Neural cell (in vitro differentiated cells): ENCODE data around the gene CEACAM3. TPM values are rescaled to one million over a fixed set of nuclear protein-coding genes. Genes with fewer than 3 reads are reported as not detected.
"Not testable (repeated sequence)": the region's sequence is repeated elsewhere in the genome, so short reads cannot be mapped to it uniquely, and the experiment has no call there.

Experiments used
- H2AFZ ChIP-seq: fragments of 200-600, 300-800 bp; sonication (generic), shearing (Covaris generic); 2 replicates; pipeline ENCODE4 v1.6.0; 2014; ENCODE audit warnings: low read depth, mild to moderate bottlenecking, antibody characterized with exemption, low read length, moderate library complexity
- H3F3A ChIP-seq: fragments of 200-600 bp; shearing (Covaris generic); 2 replicates; pipeline ENCODE4 v1.6.1; 2016; ENCODE audit warnings: mild to moderate bottlenecking, moderate library complexity, mixed read lengths, antibody characterized with exemption, low read length; ENCODE audit not compliant: insufficient read depth, poor library complexity, severe bottlenecking
- H3K27ac ChIP-seq: fragments of 200-600, 300-800 bp; sonication (generic), shearing (Covaris generic); 2 replicates; pipeline ENCODE4 v1.5.1; 2014; ENCODE audit warnings: mild to moderate bottlenecking, low read length, moderate library complexity
- H3K27me3 ChIP-seq: fragments of 300-800, 200-600 bp; sonication (generic), shearing (Covaris generic); 2 replicates; pipeline ENCODE4 v1.6.0; 2014; ENCODE audit warnings: mild to moderate bottlenecking, low read depth, low read length, moderate library complexity; ENCODE audit not compliant: insufficient read depth
- H3K36me3 ChIP-seq: fragments of 300-800, 200-600 bp; sonication (generic), shearing (Covaris generic); 2 replicates; pipeline ENCODE4 v1.5.1; 2014; ENCODE audit warnings: mild to moderate bottlenecking, antibody characterized with exemption, low read length, moderate library complexity; ENCODE audit not compliant: insufficient read depth
- H3K4me2 ChIP-seq: fragments of 300-800, 200-600 bp; sonication (generic), shearing (Covaris generic); 2 replicates; pipeline ENCODE4 v1.6.0; 2014; ENCODE audit warnings: mild to moderate bottlenecking, low read length
- H3K4me3 ChIP-seq: fragments of 300-800, 200-600 bp; sonication (generic), shearing (Covaris generic); 2 replicates; pipeline ENCODE4 v1.5.1; 2014; ENCODE audit warnings: mild to moderate bottlenecking, low read length, moderate library complexity
- H3K79me2 ChIP-seq: fragments of 200-600 bp; shearing (Covaris generic); replicated peaks from 2 replicates; pipeline ENCODE4 v1.6.0; 2014; ENCODE audit warnings: mild to moderate bottlenecking, low read length, moderate library complexity; ENCODE audit not compliant: insufficient read depth
- H3K9ac ChIP-seq: fragments of 300-800, 200-600 bp; sonication (generic), shearing (Covaris generic); 2 replicates; pipeline ENCODE4 v1.6.1; 2016; ENCODE audit warnings: mild to moderate bottlenecking, low read length, mixed read lengths
- H3K9me2 ChIP-seq: fragments of 200-600 bp; shearing (Covaris generic); 2 replicates; pipeline ENCODE4 v1.6.1; 2016; ENCODE audit warnings: mild to moderate bottlenecking, low read length, mixed read lengths; ENCODE audit not compliant: insufficient read depth
- H3K9me3 ChIP-seq: fragments of 200-600, 300-800 bp; sonication (generic), shearing (Covaris generic); 2 replicates; pipeline ENCODE4 v1.6.1; 2016; ENCODE audit warnings: mild to moderate bottlenecking, mixed run types, low read length, moderate library complexity, mixed read lengths
- H4K20me1 ChIP-seq: fragments of 200-600 bp; shearing (Covaris generic); 2 replicates; pipeline ENCODE4 v1.6.1; 2016; ENCODE audit warnings: mild to moderate bottlenecking, mixed run types; ENCODE audit not compliant: insufficient read depth
- CTCF ChIP-seq: fragments of 450-650 bp; IDR thresholded peaks from 2 replicates; pipeline ENCODE4 v1.5.1; 2014; ENCODE audit warnings: antibody characterized with exemption, mild to moderate bottlenecking, moderate library complexity; ENCODE audit not compliant: poor library complexity, severe bottlenecking
- EP300 ChIP-seq: fragments of 450-650 bp; conservative IDR thresholded peaks from 2 replicates; pipeline ENCODE4 v1.6.1; 2014; ENCODE audit warnings: antibody characterized with exemption, mild to moderate bottlenecking, moderate library complexity; ENCODE audit not compliant: poor library complexity, severe bottlenecking
- EZH2 ChIP-seq: fragments of 200-600, 300-800 bp; shearing (Covaris generic), sonication (generic); IDR thresholded peaks from 2 replicates; pipeline ENCODE4 v1.6.1; 2014; ENCODE audit warnings: antibody characterized with exemption, low read length, borderline replicate concordance, mild to moderate bottlenecking; ENCODE audit not compliant: insufficient read depth, poor library complexity, severe bottlenecking
- MXI1 ChIP-seq: fragments of 450-650 bp; conservative IDR thresholded peaks from 2 replicates; pipeline ENCODE4 v1.6.1; 2014; ENCODE audit warnings: antibody characterized with exemption, mild to moderate bottlenecking; ENCODE audit not compliant: poor library complexity, severe bottlenecking
- POLR2AphosphoS5 ChIP-seq: IDR thresholded peaks from 2 replicates; pipeline ENCODE4 v1.6.1; 2012
- RAD21 ChIP-seq: fragments of 450-650 bp; conservative IDR thresholded peaks from 2 replicates; pipeline ENCODE4 v1.6.1; 2014; ENCODE audit warnings: antibody characterized with exemption, mild to moderate bottlenecking, moderate library complexity
- REST ChIP-seq: IDR thresholded peaks from 2 replicates; pipeline ENCODE4 v1.6.1; 2012; ENCODE audit warnings: borderline replicate concordance
- SMC3 ChIP-seq: fragments of 450-650 bp; conservative IDR thresholded peaks from 2 replicates; pipeline ENCODE4 v1.6.1; 2014; ENCODE audit warnings: antibody characterized with exemption, mild to moderate bottlenecking, moderate library complexity; ENCODE audit not compliant: poor library complexity
- TAF1 ChIP-seq: IDR thresholded peaks from 2 replicates; pipeline ENCODE4 v1.6.1; 2012; ENCODE audit warnings: low read depth
- polyA plus RNA-seq: library from polyadenylated mRNA; depleted of rRNA; stranded (reverse); fragments of >200 nt; gene quantifications from 2 replicates; pipeline ENCODE4 v1.2.3, GENCODE V29; 2014

Gene CEACAM3
- polyA plus RNA-seq, 1 donor from 2014 or later = not detected

- no peaks in the 10 kb centered on the region for H4K20me1 ChIP-seq
- H3K79me2 ChIP-seq = no peaks in the 10 kb centered on the region
- no peaks in the 10 kb centered on the region for H3K9me3 ChIP-seq
- no peaks in the 10 kb centered on the region for H3K9me2 ChIP-seq
- TF ChIP-seq TAF1 (no peak), POLR2AphosphoS5 (no peak), EP300 (no peak), MXI1 (no peak), CTCF (no peak), EZH2 (no peak), RAD21 (no peak), SMC3 (no peak), REST (no peak)
- H3F3A ChIP-seq = no peaks in the 10 kb centered on the region
- no peaks in the 10 kb centered on the region for H3K36me3 ChIP-seq
- H3K4me2 ChIP-seq = no peak overlapping the region
- no peaks in the 10 kb centered on the region for H3K27me3 ChIP-seq
- no peak overlapping the region for H3K4me3 ChIP-seq
- no peak overlapping the region for H3K27ac ChIP-seq
- no peak overlapping the region for H3K9ac ChIP-seq
- no peak overlapping the region for H2AFZ ChIP-seq
Observed at GRCh38 chr19:41767115-41767514, 29.3 kb upstream of the CEACAM3 start.

- H2AFZ ChIP-seq, H4K20me1 ChIP-seq, H3K9me3 ChIP-seq, H3K36me3 ChIP-seq, H3K4me2 ChIP-seq, H3F3A ChIP-seq, H3K9ac ChIP-seq, H3K27ac ChIP-seq, H3K79me2 ChIP-seq, H3K27me3 ChIP-seq, H3K4me3 ChIP-seq, H3K9me2 ChIP-seq: not testable (repeated sequence)
Observed at GRCh38 chr19:41768105-41768504, 28.3 kb upstream of the CEACAM3 start.

- Histone ChIP-seq H3K9me3 (no peaks in the 10 kb centered on the region), H3K79me2 (no peaks in the 10 kb centered on the region), H3K9me2 (no peaks in the 10 kb centered on the region), H3K4me3 (no peak overlapping the region), H2AFZ (no peak overlapping the region), H3K36me3 (no peaks in the 10 kb centered on the region), H3K27ac (no peak overlapping the region), H3K27me3 (no peaks in the 10 kb centered on the region), H4K20me1 (no peaks in the 10 kb centered on the region), H3K9ac (no peak overlapping the region), H3K4me2 (no peak overlapping the region), H3F3A (no peaks in the 10 kb centered on the region)
- TF ChIP-seq EZH2 = no peak
- no peak for TF ChIP-seq RAD21
- no peak for TF ChIP-seq SMC3
- no peak for TF ChIP-seq CTCF
- TF ChIP-seq POLR2AphosphoS5 = no peak
- TF ChIP-seq EP300 = no peak
- TF ChIP-seq TAF1 = no peak
Observed at GRCh38 chr19:41769608-41770007, 26.8 kb upstream of the CEACAM3 start.
